ENCODE measurements around the gene CD209.
"Not testable (repeated sequence)": the region's sequence is repeated elsewhere in the genome, so short reads cannot be mapped to it uniquely, and the experiment has no call there.

CD209 gene

GRCh38 chr19:7746903-7747884 is at the start of gene CD209:
CD209 (minus strand) TSS chr19:7747534; CDS start chr19:7747511, 23 bp downstream.
- no peak for DNase-seq

GRCh38 chr19:7795555-7796161 is 48.3 kb upstream of the CD209 start:
- no peak for DNase-seq

GRCh38 chr19:7793493-7793892 is 46.2 kb upstream of the CD209 start:
- no peak for DNase-seq

- DNase-seq: not testable (repeated sequence)
Measured at GRCh38 chr19:7792701-7793100, 45.4 kb upstream of the CD209 start.

- no peak for DNase-seq
Measured at GRCh38 chr19:7792281-7792680, 44.9 kb upstream of the CD209 start.

GRCh38 chr19:7790416-7790815 is 43.1 kb upstream of the CD209 start:
- no peak for DNase-seq

- peak; percentile 33 for DNase-seq
Measured at GRCh38 chr19:7789447-7789846, 42.1 kb upstream of the CD209 start.

GRCh38 chr19:7788933-7789323 is 41.6 kb upstream of the CD209 start:
- no peak for DNase-seq

GRCh38 chr19:7788178-7788932 is 41.0 kb upstream of the CD209 start:
- DNase-seq: no peak

GRCh38 chr19:7787602-7788177 is 40.4 kb upstream of the CD209 start:
- no peak for DNase-seq

- DNase-seq: no peak
Measured at GRCh38 chr19:7787141-7787540, 39.8 kb upstream of the CD209 start.

GRCh38 chr19:7784856-7785255 is 37.5 kb upstream of the CD209 start:
- no peak for DNase-seq

- no peak for DNase-seq
Measured at GRCh38 chr19:7783991-7784423, 36.7 kb upstream of the CD209 start.

- DNase-seq: no peak
Measured at GRCh38 chr19:7781157-7781556, 33.8 kb upstream of the CD209 start.

- no peak for DNase-seq
Measured at GRCh38 chr19:7779631-7780486, 32.5 kb upstream of the CD209 start.

- DNase-seq: no peak
Measured at GRCh38 chr19:7778081-7778480, 30.7 kb upstream of the CD209 start.

GRCh38 chr19:7775761-7776160 is 28.4 kb upstream of the CD209 start:
- DNase-seq: no peak

GRCh38 chr19:7773841-7774240 is 26.5 kb upstream of the CD209 start:
- DNase-seq: no peak

GRCh38 chr19:7772752-7773291 is 25.5 kb upstream of the CD209 start:
- no peak for DNase-seq

- DNase-seq: no peak
Measured at GRCh38 chr19:7771072-7771471, 23.7 kb upstream of the CD209 start.

- DNase-seq: no peak
Measured at GRCh38 chr19:7769171-7769570, 21.8 kb upstream of the CD209 start.

GRCh38 chr19:7767487-7767886 is 20.2 kb upstream of the CD209 start:
- DNase-seq: no peak
